ENCODE data around the gene IKZF2.

GRCh38 chr2:213001297-213001910, 150.0 kb downstream of the IKZF2 start:
- TF ChIP-seq CTCF (IDR thresholded peaks at IDR 0.05) (no peak), EZH2 (IDR thresholded peaks at IDR 0.05) (no peak)

Measured in neural progenitor cell (in vitro differentiated cells).